Measurements from ENCODE around the gene GPX6.

GRCh38 chr6:28531479-28532128 lies 16.0 kb upstream of the GPX6 start:
- TF ChIP-seq ZNF266 (tag by site-specific recombination; IDR thresholded peaks at IDR 0.05; ENCODE audit: low read depth) (no peak), ZNF274 (IDR thresholded peaks at IDR 0.05; ENCODE audit: low read length) (no peak), ZNF274 (tag by site-specific recombination; IDR thresholded peaks at IDR 0.05; ENCODE audit: borderline replicate concordance) (no peak), ZNF610 (tag by site-specific recombination; IDR thresholded peaks at IDR 0.05; ENCODE audit: borderline replicate concordance) (no peak), ZBTB7A (tag by site-specific recombination; IDR thresholded peaks at IDR 0.05; ENCODE audit: low read depth) (no peak), ZNF26 (tag by site-specific recombination; IDR thresholded peaks at IDR 0.05) (no peak), PRDM4 (tag by site-specific recombination; IDR thresholded peaks at IDR 0.05) (no peak), ZNF777 (tag by site-specific recombination; IDR thresholded peaks at IDR 0.05; ENCODE audit: borderline replicate concordance) (no peak), TSHZ1 (tag by site-specific recombination; IDR thresholded peaks at IDR 0.05; ENCODE audit: borderline replicate concordance) (no peak), ZNF776 (tag by site-specific recombination; IDR thresholded peaks at IDR 0.05; ENCODE audit: borderline replicate concordance) (no peak), ZNF184 (tag by site-specific recombination; IDR thresholded peaks at IDR 0.05) (no peak), ZNF239 (tag by site-specific recombination; IDR thresholded peaks at IDR 0.05) (no peak), ZNF416 (tag by site-specific recombination; IDR thresholded peaks at IDR 0.05) (no peak)
- TF ChIP-seq, protein P1, sequence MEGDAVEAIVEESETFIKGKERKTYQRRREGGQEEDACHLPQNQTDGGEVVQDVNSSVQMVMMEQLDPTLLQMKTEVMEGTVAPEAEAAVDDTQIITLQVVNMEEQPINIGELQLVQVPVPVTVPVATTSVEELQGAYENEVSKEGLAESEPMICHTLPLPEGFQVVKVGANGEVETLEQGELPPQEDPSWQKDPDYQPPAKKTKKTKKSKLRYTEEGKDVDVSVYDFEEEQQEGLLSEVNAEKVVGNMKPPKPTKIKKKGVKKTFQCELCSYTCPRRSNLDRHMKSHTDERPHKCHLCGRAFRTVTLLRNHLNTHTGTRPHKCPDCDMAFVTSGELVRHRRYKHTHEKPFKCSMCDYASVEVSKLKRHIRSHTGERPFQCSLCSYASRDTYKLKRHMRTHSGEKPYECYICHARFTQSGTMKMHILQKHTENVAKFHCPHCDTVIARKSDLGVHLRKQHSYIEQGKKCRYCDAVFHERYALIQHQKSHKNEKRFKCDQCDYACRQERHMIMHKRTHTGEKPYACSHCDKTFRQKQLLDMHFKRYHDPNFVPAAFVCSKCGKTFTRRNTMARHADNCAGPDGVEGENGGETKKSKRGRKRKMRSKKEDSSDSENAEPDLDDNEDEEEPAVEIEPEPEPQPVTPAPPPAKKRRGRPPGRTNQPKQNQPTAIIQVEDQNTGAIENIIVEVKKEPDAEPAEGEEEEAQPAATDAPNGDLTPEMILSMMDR (tag by site-specific recombination; IDR thresholded peaks at IDR 0.05) = no peak
- TF ChIP-seq, protein P2, sequence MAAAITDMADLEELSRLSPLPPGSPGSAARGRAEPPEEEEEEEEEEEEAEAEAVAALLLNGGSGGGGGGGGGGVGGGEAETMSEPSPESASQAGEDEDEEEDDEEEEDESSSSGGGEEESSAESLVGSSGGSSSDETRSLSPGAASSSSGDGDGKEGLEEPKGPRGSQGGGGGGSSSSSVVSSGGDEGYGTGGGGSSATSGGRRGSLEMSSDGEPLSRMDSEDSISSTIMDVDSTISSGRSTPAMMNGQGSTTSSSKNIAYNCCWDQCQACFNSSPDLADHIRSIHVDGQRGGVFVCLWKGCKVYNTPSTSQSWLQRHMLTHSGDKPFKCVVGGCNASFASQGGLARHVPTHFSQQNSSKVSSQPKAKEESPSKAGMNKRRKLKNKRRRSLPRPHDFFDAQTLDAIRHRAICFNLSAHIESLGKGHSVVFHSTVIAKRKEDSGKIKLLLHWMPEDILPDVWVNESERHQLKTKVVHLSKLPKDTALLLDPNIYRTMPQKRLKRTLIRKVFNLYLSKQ (tag by site-specific recombination; IDR thresholded peaks at IDR 0.05; ENCODE audit: borderline replicate concordance) = no peak
